ENCODE measurements around the gene CFAP47.

DNA sequence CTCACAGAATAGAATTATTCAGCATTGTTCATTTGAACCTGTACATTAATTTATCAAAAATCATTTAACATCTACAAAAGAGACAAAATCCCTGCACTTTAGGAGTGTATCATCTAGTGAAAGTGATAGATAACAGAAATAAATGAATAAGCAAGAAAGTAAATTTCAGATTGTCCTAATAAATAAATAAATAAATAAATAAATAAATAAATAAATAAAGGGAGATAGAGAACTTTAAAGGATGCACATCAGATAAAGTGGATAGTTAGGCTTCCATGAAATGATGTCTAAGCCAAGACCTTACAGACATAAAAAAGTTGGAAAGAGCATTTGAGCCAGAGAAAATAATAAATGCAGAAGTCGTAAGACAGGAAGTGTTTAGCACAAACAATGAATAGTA lies 444.7 kb downstream of the CFAP47 start:
- TF ChIP-seq, protein P1, sequence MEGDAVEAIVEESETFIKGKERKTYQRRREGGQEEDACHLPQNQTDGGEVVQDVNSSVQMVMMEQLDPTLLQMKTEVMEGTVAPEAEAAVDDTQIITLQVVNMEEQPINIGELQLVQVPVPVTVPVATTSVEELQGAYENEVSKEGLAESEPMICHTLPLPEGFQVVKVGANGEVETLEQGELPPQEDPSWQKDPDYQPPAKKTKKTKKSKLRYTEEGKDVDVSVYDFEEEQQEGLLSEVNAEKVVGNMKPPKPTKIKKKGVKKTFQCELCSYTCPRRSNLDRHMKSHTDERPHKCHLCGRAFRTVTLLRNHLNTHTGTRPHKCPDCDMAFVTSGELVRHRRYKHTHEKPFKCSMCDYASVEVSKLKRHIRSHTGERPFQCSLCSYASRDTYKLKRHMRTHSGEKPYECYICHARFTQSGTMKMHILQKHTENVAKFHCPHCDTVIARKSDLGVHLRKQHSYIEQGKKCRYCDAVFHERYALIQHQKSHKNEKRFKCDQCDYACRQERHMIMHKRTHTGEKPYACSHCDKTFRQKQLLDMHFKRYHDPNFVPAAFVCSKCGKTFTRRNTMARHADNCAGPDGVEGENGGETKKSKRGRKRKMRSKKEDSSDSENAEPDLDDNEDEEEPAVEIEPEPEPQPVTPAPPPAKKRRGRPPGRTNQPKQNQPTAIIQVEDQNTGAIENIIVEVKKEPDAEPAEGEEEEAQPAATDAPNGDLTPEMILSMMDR (IDR thresholded peaks at IDR 0.05 in 2 of 3, conservative IDR thresholded peaks at IDR 0.05 in 1 of 3; ENCODE audit: insufficient read depth in 2 of 3, low read depth in 1 of 3, low read length in 3 of 3) = no peak
- no peak for TF ChIP-seq MAFF (IDR thresholded peaks at IDR 0.05; ENCODE audit: low read length)
- TF ChIP-seq KLF16 (IDR thresholded peaks at IDR 0.05) = no peak
- no peak for TF ChIP-seq TRIM24 (IDR thresholded peaks at IDR 0.05)
- TF ChIP-seq NFRKB (IDR thresholded peaks at IDR 0.05; ENCODE audit: low read depth) = no peak
- TF ChIP-seq PHB2 (IDR thresholded peaks at IDR 0.05; ENCODE audit: low read depth) = no peak
- TF ChIP-seq, protein P2, sequence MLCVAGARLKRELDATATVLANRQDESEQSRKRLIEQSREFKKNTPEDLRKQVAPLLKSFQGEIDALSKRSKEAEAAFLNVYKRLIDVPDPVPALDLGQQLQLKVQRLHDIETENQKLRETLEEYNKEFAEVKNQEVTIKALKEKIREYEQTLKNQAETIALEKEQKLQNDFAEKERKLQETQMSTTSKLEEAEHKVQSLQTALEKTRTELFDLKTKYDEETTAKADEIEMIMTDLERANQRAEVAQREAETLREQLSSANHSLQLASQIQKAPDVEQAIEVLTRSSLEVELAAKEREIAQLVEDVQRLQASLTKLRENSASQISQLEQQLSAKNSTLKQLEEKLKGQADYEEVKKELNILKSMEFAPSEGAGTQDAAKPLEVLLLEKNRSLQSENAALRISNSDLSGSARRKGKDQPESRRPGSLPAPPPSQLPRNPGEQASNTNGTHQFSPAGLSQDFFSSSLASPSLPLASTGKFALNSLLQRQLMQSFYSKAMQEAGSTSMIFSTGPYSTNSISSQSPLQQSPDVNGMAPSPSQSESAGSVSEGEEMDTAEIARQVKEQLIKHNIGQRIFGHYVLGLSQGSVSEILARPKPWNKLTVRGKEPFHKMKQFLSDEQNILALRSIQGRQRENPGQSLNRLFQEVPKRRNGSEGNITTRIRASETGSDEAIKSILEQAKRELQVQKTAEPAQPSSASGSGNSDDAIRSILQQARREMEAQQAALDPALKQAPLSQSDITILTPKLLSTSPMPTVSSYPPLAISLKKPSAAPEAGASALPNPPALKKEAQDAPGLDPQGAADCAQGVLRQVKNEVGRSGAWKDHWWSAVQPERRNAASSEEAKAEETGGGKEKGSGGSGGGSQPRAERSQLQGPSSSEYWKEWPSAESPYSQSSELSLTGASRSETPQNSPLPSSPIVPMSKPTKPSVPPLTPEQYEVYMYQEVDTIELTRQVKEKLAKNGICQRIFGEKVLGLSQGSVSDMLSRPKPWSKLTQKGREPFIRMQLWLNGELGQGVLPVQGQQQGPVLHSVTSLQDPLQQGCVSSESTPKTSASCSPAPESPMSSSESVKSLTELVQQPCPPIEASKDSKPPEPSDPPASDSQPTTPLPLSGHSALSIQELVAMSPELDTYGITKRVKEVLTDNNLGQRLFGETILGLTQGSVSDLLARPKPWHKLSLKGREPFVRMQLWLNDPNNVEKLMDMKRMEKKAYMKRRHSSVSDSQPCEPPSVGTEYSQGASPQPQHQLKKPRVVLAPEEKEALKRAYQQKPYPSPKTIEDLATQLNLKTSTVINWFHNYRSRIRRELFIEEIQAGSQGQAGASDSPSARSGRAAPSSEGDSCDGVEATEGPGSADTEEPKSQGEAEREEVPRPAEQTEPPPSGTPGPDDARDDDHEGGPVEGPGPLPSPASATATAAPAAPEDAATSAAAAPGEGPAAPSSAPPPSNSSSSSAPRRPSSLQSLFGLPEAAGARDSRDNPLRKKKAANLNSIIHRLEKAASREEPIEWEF (CRISPR knock-in tag; IDR thresholded peaks at IDR 0.05) = no peak
- TF ChIP-seq, protein P3, sequence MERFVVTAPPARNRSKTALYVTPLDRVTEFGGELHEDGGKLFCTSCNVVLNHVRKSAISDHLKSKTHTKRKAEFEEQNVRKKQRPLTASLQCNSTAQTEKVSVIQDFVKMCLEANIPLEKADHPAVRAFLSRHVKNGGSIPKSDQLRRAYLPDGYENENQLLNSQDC (CRISPR knock-in tag; IDR thresholded peaks at IDR 0.05) = no peak
- TF ChIP-seq TARDBP (IDR thresholded peaks at IDR 0.05) = no peak
- no peak for TF ChIP-seq ATF7 (IDR thresholded peaks at IDR 0.05)
- TF ChIP-seq, protein P4, sequence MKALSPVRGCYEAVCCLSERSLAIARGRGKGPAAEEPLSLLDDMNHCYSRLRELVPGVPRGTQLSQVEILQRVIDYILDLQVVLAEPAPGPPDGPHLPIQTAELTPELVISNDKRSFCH (CRISPR knock-in tag; IDR thresholded peaks at IDR 0.05) = no peak
- TF ChIP-seq, protein P4 (tag; IDR thresholded peaks at IDR 0.05) = no peak
- no peak for TF ChIP-seq TBL1XR1 (IDR thresholded peaks at IDR 0.05; ENCODE audit: low read length in 2 of 2)

Data from K562 (cell line).